ENCODE data around the gene HSP90AB1.

DNA sequence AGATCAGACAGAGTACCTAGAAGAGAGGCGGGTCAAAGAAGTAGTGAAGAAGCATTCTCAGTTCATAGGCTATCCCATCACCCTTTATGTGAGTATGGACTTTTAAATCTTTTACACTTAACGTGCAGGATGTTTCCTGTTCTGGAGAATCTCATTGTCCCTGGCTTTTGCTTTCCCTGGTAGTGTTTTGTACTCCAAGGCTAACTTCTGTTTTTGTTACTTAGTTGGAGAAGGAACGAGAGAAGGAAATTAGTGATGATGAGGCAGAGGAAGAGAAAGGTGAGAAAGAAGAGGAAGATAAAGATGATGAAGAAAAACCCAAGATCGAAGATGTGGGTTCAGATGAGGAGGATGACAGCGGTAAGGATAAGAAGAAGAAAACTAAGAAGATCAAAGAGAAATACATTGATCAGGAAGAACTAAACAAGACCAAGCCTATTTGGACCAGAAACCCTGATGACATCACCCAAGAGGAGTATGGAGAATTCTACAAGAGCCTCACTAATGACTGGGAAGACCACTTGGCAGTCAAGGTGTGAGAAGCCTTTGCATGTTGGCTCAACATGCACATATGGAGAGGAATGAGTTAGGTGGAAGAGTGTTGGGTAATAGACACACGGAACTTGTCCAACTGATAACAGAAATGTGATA lies 3.3 kb downstream of the HSP90AB1 start:
- TF ChIP-seq, protein P1, sequence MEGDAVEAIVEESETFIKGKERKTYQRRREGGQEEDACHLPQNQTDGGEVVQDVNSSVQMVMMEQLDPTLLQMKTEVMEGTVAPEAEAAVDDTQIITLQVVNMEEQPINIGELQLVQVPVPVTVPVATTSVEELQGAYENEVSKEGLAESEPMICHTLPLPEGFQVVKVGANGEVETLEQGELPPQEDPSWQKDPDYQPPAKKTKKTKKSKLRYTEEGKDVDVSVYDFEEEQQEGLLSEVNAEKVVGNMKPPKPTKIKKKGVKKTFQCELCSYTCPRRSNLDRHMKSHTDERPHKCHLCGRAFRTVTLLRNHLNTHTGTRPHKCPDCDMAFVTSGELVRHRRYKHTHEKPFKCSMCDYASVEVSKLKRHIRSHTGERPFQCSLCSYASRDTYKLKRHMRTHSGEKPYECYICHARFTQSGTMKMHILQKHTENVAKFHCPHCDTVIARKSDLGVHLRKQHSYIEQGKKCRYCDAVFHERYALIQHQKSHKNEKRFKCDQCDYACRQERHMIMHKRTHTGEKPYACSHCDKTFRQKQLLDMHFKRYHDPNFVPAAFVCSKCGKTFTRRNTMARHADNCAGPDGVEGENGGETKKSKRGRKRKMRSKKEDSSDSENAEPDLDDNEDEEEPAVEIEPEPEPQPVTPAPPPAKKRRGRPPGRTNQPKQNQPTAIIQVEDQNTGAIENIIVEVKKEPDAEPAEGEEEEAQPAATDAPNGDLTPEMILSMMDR (tag by site-specific recombination; IDR thresholded peaks at IDR 0.05) = no peak
- TF ChIP-seq TCF7L2 (IDR thresholded peaks at IDR 0.05; ENCODE audit: borderline replicate concordance, low read depth, low read length) (no peak), MZF1 (tag by site-specific recombination; IDR thresholded peaks at IDR 0.05; ENCODE audit: borderline replicate concordance) (no peak)
- TF ChIP-seq, protein P2, sequence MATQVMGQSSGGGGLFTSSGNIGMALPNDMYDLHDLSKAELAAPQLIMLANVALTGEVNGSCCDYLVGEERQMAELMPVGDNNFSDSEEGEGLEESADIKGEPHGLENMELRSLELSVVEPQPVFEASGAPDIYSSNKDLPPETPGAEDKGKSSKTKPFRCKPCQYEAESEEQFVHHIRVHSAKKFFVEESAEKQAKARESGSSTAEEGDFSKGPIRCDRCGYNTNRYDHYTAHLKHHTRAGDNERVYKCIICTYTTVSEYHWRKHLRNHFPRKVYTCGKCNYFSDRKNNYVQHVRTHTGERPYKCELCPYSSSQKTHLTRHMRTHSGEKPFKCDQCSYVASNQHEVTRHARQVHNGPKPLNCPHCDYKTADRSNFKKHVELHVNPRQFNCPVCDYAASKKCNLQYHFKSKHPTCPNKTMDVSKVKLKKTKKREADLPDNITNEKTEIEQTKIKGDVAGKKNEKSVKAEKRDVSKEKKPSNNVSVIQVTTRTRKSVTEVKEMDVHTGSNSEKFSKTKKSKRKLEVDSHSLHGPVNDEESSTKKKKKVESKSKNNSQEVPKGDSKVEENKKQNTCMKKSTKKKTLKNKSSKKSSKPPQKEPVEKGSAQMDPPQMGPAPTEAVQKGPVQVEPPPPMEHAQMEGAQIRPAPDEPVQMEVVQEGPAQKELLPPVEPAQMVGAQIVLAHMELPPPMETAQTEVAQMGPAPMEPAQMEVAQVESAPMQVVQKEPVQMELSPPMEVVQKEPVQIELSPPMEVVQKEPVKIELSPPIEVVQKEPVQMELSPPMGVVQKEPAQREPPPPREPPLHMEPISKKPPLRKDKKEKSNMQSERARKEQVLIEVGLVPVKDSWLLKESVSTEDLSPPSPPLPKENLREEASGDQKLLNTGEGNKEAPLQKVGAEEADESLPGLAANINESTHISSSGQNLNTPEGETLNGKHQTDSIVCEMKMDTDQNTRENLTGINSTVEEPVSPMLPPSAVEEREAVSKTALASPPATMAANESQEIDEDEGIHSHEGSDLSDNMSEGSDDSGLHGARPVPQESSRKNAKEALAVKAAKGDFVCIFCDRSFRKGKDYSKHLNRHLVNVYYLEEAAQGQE (tag by site-specific recombination; IDR thresholded peaks at IDR 0.05) = no peak
- TF ChIP-seq, protein P3, sequence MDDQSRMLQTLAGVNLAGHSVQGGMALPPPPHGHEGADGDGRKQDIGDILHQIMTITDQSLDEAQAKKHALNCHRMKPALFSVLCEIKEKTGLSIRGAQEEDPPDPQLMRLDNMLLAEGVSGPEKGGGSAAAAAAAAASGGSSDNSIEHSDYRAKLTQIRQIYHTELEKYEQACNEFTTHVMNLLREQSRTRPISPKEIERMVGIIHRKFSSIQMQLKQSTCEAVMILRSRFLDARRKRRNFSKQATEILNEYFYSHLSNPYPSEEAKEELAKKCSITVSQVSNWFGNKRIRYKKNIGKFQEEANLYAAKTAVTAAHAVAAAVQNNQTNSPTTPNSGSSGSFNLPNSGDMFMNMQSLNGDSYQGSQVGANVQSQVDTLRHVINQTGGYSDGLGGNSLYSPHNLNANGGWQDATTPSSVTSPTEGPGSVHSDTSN (CRISPR knock-in tag; IDR thresholded peaks at IDR 0.05) = no peak
